OCI-LY1 (cell line): ENCODE data around the gene MECP2.
A peak's percentile ranks its signal among the peaks of the same experiment; 100 is the strongest.
"Not testable (repeated sequence)": the region's sequence is repeated elsewhere in the genome, so short reads cannot be mapped to it uniquely, and the experiment has no call there.

Source experiments
- H2AFZ ChIP-seq: fragments of 200-600 bp; sonication (generic), shearing (Covaris generic); 2 replicates; pipeline ENCODE4 v1.6.0; 2014; ENCODE audit warnings: antibody characterized with exemption, mild to moderate bottlenecking, low read length
- H3F3A ChIP-seq: fragments of 200-600 bp; sonication (generic), shearing (Covaris generic); 2 replicates; pipeline ENCODE4 v1.6.0; 2014; ENCODE audit warnings: mild to moderate bottlenecking, antibody characterized with exemption, low read length, moderate library complexity; ENCODE audit not compliant: insufficient read depth
- H3K27ac ChIP-seq: fragments of 200-600 bp; sonication (generic); 2 replicates; pipeline ENCODE4 v1.5.1; 2014; ENCODE audit warnings: low read length, mixed run types, mild to moderate bottlenecking, low read depth; ENCODE audit not compliant: poor library complexity, severe bottlenecking
- H3K27me3 ChIP-seq: fragments of 200-600 bp; sonication (generic); 2 replicates; pipeline ENCODE4 v1.6.0; 2014; ENCODE audit warnings: antibody characterized with exemption, mild to moderate bottlenecking, low read length, moderate library complexity; ENCODE audit not compliant: insufficient read depth
- H3K36me3 ChIP-seq: fragments of 200-600 bp; sonication (generic); 2 replicates; pipeline ENCODE4 v1.6.1; 2014; ENCODE audit warnings: mild to moderate bottlenecking, antibody characterized with exemption, low read length, moderate library complexity, mixed read lengths; ENCODE audit not compliant: insufficient read depth
- H3K4me1 ChIP-seq: fragments of 200-600 bp; sonication (generic); 2 replicates; pipeline ENCODE4 v1.5.1; 2014; ENCODE audit warnings: mild to moderate bottlenecking, low read length, moderate library complexity; ENCODE audit not compliant: insufficient read depth, severe bottlenecking
- H3K4me2 ChIP-seq: fragments of 200-600 bp; sonication (generic), shearing (Covaris generic); 2 replicates; pipeline ENCODE4 v1.6.1; 2014; ENCODE audit warnings: low read length
- H3K4me3 ChIP-seq: fragments of 200-600 bp; sonication (generic); 2 replicates; pipeline ENCODE4 v1.5.1; 2014; ENCODE audit warnings: low read length, low read depth, mild to moderate bottlenecking, mixed read lengths; ENCODE audit not compliant: poor library complexity, severe bottlenecking
- H3K79me2 ChIP-seq: fragments of 200-600 bp; shearing (Covaris generic); 2 replicates; pipeline ENCODE4 v1.6.1; 2016; ENCODE audit warnings: mixed run types, low read length, mixed read lengths; ENCODE audit not compliant: insufficient read depth
- H3K9ac ChIP-seq: fragments of 200-600 bp; sonication (generic), shearing (Covaris generic); 2 replicates; pipeline ENCODE4 v1.6.1; 2014; ENCODE audit warnings: mild to moderate bottlenecking, low read length, mixed read lengths
- H3K9me2 ChIP-seq: fragments of 200-600 bp; sonication (generic), shearing (Covaris generic); 2 replicates; pipeline ENCODE4 v1.6.1; 2014; ENCODE audit warnings: low read depth, mild to moderate bottlenecking, low read length, mixed read lengths
- H3K9me3 ChIP-seq: fragments of 200-600 bp; shearing (Covaris generic); 2 replicates; pipeline ENCODE4 v1.6.1; 2014; ENCODE audit warnings: low read length, mixed read lengths
- H4K20me1 ChIP-seq: fragments of 200-600 bp; sonication (generic), shearing (Covaris generic); 2 replicates; pipeline ENCODE4 v1.6.0; 2016; ENCODE audit warnings: mild to moderate bottlenecking, low read length; ENCODE audit not compliant: insufficient read depth
- EZH2 ChIP-seq: fragments of 200-600 bp; sonication (generic), shearing (Covaris generic); IDR thresholded peaks from 2 replicates; pipeline ENCODE4 v1.8.0; 2017; ENCODE audit warnings: borderline replicate concordance, mixed run types, mild to moderate bottlenecking, antibody characterized with exemption, low read length, moderate library complexity, mixed read lengths
- TF ChIP-seq, protein P1 (sequence below): fragments of 200-600 bp; sonication (generic), shearing (Covaris generic); IDR thresholded peaks from 2 replicates; pipeline ENCODE4 v1.5.1; 2017; ENCODE audit warnings: mild to moderate bottlenecking, antibody characterized with exemption, low read length, moderate library complexity, mixed read lengths

The MECP2 gene

DNA sequence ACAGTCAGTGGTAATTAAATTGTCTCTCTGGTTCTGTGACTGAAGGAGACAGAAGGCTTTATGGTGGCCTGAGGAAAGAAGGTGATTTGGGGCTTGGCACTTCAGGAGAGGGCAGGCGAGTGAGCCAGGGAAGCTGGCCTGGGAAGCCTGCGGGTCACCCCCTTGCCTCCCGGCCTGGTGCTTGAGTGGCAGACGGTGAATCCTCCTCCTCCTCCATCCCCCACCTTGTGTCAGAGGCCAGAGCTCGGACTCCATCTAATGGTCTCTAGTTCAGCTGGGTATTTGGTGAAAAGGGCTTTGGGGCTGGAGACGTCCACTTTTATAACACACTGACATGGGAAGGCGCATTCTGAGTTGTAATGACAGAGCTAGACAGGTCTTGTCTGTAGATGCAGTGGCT lies 116.3 kb downstream of the MECP2 start:
- Histone ChIP-seq H3K27me3 (no peaks in the 10 kb centered on the region), H3K79me2 (no peaks in the 10 kb centered on the region), H3K4me1 (peaks cover 44% of the 10 kb centered on the region), H4K20me1 (no peaks in the 10 kb centered on the region), H3K36me3 (no peaks in the 10 kb centered on the region), H3K9me3 (no peaks in the 10 kb centered on the region), H3K9me2 (no peaks in the 10 kb centered on the region), H3F3A (no peaks in the 10 kb centered on the region), H3K4me3 (no peak overlapping the region), H3K9ac (no peak overlapping the region), H3K27ac (peak overlapping the region; percentile 73), H3K4me2 (no peak overlapping the region), H2AFZ (no peak overlapping the region)
- TF ChIP-seq, protein P1, sequence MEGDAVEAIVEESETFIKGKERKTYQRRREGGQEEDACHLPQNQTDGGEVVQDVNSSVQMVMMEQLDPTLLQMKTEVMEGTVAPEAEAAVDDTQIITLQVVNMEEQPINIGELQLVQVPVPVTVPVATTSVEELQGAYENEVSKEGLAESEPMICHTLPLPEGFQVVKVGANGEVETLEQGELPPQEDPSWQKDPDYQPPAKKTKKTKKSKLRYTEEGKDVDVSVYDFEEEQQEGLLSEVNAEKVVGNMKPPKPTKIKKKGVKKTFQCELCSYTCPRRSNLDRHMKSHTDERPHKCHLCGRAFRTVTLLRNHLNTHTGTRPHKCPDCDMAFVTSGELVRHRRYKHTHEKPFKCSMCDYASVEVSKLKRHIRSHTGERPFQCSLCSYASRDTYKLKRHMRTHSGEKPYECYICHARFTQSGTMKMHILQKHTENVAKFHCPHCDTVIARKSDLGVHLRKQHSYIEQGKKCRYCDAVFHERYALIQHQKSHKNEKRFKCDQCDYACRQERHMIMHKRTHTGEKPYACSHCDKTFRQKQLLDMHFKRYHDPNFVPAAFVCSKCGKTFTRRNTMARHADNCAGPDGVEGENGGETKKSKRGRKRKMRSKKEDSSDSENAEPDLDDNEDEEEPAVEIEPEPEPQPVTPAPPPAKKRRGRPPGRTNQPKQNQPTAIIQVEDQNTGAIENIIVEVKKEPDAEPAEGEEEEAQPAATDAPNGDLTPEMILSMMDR, result no peak
- TF ChIP-seq EZH2, result no peak

DNA sequence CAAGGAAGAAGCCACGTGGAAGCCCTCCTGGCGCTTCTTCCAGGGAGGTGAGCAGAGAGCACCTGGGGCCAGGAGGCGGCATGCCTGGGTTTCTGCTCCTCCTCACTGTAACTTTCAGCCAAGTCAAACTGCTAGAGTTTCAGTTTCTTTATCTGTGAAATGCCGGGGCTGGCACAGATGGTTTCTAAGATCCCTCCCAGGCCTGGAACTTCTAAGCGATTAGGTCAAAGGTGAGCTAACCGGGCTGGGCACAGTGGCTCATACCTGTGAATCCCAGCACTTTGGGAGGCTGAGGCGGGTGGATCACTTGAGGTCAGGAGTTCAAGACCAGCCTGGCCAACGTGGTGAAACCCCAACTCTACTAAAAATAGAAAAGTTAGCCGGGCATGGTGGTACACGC lies 117.1 kb downstream of the MECP2 start:
- not testable (repeated sequence) for H3K4me2 ChIP-seq

DNA sequence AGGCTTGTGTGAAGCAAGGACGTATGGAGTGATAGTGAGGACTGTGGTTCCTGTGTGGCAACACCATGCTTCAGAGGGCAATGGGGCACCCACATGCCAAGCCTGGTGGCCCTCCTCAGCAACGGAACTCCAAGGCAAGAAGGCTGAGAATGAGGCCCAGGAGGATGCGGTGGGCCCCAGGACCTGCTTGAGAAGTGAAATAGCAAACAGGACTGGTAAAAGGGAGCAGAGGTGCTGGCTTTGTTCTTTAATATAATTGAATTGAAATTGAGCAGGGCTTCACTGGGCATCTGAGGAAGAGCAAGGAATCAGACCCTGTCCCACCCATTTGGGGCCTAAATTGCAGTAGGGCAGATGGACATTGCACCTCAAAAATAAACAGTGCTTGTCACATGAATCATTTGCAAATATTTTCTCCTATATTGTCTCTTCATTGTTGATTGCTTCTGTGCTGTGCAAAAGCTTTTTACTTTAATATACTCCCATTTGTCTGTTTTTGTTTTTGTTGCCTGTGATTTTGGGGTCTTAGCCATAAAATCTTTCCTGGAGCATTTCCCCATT lies 122.7 kb downstream of the MECP2 start:
- peaks cover 19% of the 10 kb centered on the region for H3K4me1 ChIP-seq
- H3K36me3 ChIP-seq, result peaks cover under 1% of the 10 kb centered on the region; the same call in 1 of the 2 replicates
- H3K4me3 ChIP-seq, result no peak overlapping the region
- H3K9ac ChIP-seq, result peak overlapping the region; percentile 100; the same call in 1 of the 2 replicates
- no peaks in the 10 kb centered on the region for H3K27me3 ChIP-seq
- TF ChIP-seq, protein P1, result no peak
- no peak for TF ChIP-seq EZH2
- H2AFZ ChIP-seq, result no peak overlapping the region
- no peaks in the 10 kb centered on the region for H3K9me2 ChIP-seq
- no peaks in the 10 kb centered on the region for H3K9me3 ChIP-seq
- no peak overlapping the region; the same call in 1 of the 2 replicates for H3K4me2 ChIP-seq
- H3K27ac ChIP-seq, result peak overlapping the region; percentile 98
- H3K79me2 ChIP-seq, result no peaks in the 10 kb centered on the region
- H4K20me1 ChIP-seq, result no peaks in the 10 kb centered on the region
- no peaks in the 10 kb centered on the region for H3F3A ChIP-seq

More for the DNA sequence above, 117.1 kb downstream of the MECP2 start:
- Histone ChIP-seq H3K4me1 (peaks cover 36% of the 10 kb centered on the region), H3K27ac (peak overlapping the region; percentile 73)
- not testable (repeated sequence) for H3K4me3 ChIP-seq, H4K20me1 ChIP-seq, H3K27me3 ChIP-seq, H3F3A ChIP-seq, H3K79me2 ChIP-seq, H3K9me2 ChIP-seq, H3K9me3 ChIP-seq, H3K9ac ChIP-seq, H3K36me3 ChIP-seq, H2AFZ ChIP-seq

DNA sequence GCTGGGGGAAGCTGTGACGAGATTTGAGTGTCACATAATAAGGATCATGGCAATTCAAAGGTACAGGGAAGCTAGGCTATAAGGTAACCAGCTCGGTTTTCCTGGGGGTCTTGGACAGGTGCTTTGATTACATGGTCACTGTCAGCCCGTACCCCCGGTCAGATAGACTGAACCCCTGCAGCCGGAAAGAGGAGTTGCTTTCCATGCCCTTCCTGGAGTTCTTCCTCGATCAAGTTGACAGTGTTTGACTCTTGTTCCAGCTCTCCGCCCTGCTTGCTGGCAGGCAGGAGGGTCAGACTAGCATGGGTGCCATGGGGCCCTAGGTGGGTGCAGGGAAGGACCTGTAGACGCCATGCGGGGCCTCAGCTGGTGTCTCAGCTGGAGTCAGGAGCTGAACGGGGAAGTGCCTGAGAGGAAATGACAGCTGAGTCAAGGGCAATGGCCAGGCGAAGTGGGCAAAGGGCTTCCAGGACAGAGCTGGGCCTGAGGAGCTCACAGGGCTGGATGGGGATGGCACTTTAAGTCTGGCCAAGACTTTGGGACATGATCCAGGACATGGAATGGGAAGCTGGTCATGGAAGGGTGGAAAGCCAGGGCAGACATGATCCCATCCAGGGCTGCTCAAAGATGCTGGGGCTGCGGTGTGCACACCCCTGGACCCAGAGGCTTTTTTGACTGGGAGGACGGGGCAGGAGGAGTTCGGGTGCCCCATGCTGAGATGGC lies 123.4 kb downstream of the MECP2 start:
- Histone ChIP-seq H3K36me3 (peaks cover 6% of the 10 kb centered on the region; the same call in 1 of the 2 replicates), H3K27ac (peak overlapping the region; percentile 98), H3K79me2 (peaks cover 6% of the 10 kb centered on the region), H3K9me3 (no peaks in the 10 kb centered on the region), H3K4me1 (peaks cover 21% of the 10 kb centered on the region), H4K20me1 (no peaks in the 10 kb centered on the region), H3K4me3 (peak overlapping the region; percentile 85), H3F3A (no peaks in the 10 kb centered on the region), H2AFZ (no peak overlapping the region), H3K27me3 (no peaks in the 10 kb centered on the region), H3K9me2 (no peaks in the 10 kb centered on the region), H3K4me2 (peak overlapping the region; percentile 87), H3K9ac (peak overlapping the region; percentile 100)
- TF ChIP-seq, protein P1, result no peak
- no peak for TF ChIP-seq EZH2
